H1 (cell line): Measurements from ENCODE around the gene REELD1. TPM values are rescaled to one million over a fixed set of nuclear protein-coding genes. Genes with fewer than 3 reads are reported as not detected.

Source experiments
- CTCF ChIA-PET: fragments of 300-600 bp; sonication (Branson Sonifier 250); formaldehyde crosslinking; loops from one replicate; lab custom pipeline; 2021; ENCODE audit not compliant: partially characterized antibody; lab: Charles Lee
- POLR2A ChIA-PET: fragments of 300-600 bp; sonication (Branson Sonifier 250); formaldehyde crosslinking; loops from one replicate; lab custom pipeline; 2021; ENCODE audit warnings: inconsistent platforms; ENCODE audit not compliant: partially characterized antibody; lab: Charles Lee
- DNase-seq, 2 experiments: peaks; one replicate each; pipeline versions ENCODE4 v3.0.0 to v3.0.0-alpha.2; 2010 to 2022; ENCODE audit warnings: low spot score in 2 of 2, low read depth in 1 of 2, mixed read lengths in 1 of 2
- FAIRE-seq: peaks from 2 replicates; lab custom pipeline; 2011; peaks lifted over from hg19 to GRCh38; lab: Jason Lieb, UNC
- H2AFZ ChIP-seq: 2 replicates; pipeline ENCODE4 v1.8.1; 2012; ENCODE audit warnings: low read length, inconsistent platforms
- H2AK5ac ChIP-seq: 2 replicates; pipeline ENCODE4 v1.6.1; 2013; ENCODE audit warnings: low read depth, low read length
- H2BK120ac ChIP-seq: replicated peaks from 2 replicates; pipeline ENCODE3; 2013; ENCODE audit warnings: low read depth, low read length, inconsistent platforms
- H2BK12ac ChIP-seq: 2 replicates; pipeline ENCODE4 v1.6.1; 2013; ENCODE audit warnings: low read depth, low read length
- H2BK15ac ChIP-seq: 2 replicates; pipeline ENCODE4 v1.6.1; 2013; ENCODE audit warnings: low read length
- H2BK20ac ChIP-seq: 2 replicates; pipeline ENCODE4 v1.6.1; 2013; ENCODE audit warnings: low read length
- H2BK5ac ChIP-seq: 2 replicates; pipeline ENCODE4 v1.6.1; 2013; ENCODE audit warnings: low read depth, low read length
- H3K14ac ChIP-seq: 2 replicates; pipeline ENCODE4 v1.6.1; 2013; ENCODE audit warnings: inconsistent platforms; ENCODE audit not compliant: insufficient read length
- H3K18ac ChIP-seq: 2 replicates; pipeline ENCODE4 v1.6.1; 2013; ENCODE audit warnings: low read length; ENCODE audit errors: extremely low read depth
- H3K23ac ChIP-seq: 2 replicates; pipeline ENCODE4 v1.6.1; 2013; ENCODE audit warnings: inconsistent platforms; ENCODE audit not compliant: insufficient read length
- H3K23me2 ChIP-seq: 2 replicates; pipeline ENCODE4 v1.6.1; 2013; ENCODE audit warnings: low read depth, low read length
- H3K27ac ChIP-seq: 2 replicates; pipeline ENCODE4 v1.6.1; 2011; ENCODE audit warnings: low read depth, low read length, inconsistent platforms
- H3K27me3 ChIP-seq, 4 experiments: replicated peaks in 1 of 4; 1 replicate in 1 of 4; 2 replicates in 3 of 4; pipeline versions ENCODE4 v1.6.1 to v1.8.1; 2011 to 2013; ENCODE audit warnings: low read length in 3 of 4, mild to moderate bottlenecking in 3 of 4, inconsistent platforms in 2 of 4, mixed read lengths in 2 of 4, moderate library complexity in 1 of 4; ENCODE audit not compliant: control insufficient read depth in 3 of 4, insufficient read depth in 3 of 4; ENCODE audit errors: extremely low read depth in 1 of 4
- H3K36me3 ChIP-seq, 4 experiments: 2 replicates each; pipeline versions ENCODE4 v1.6.1 to v1.8.1; 2011 to 2013; ENCODE audit warnings: mild to moderate bottlenecking in 4 of 4, low read length in 3 of 4, moderate library complexity in 2 of 4, control low read depth in 1 of 4, inconsistent platforms in 1 of 4; ENCODE audit not compliant: insufficient read depth in 4 of 4, control insufficient read depth in 2 of 4
- H3K4ac ChIP-seq: replicated peaks from 2 replicates; pipeline ENCODE3; 2013; ENCODE audit warnings: low read length, low read depth, mixed read lengths, inconsistent platforms; ENCODE audit not compliant: insufficient read length
- H3K4me1 ChIP-seq, 4 experiments: replicated peaks in 1 of 4; 1 replicate in 1 of 4; 2 replicates in 3 of 4; pipeline versions ENCODE4 v1.6.1 to v1.8.1; 2011 to 2013; ENCODE audit warnings: low read length in 3 of 4, inconsistent platforms in 2 of 4, mixed read lengths in 1 of 4; ENCODE audit not compliant: insufficient read depth in 4 of 4, control insufficient read depth in 3 of 4
- H3K4me2 ChIP-seq, 2 experiments: 2 replicates each; pipeline versions ENCODE4 v1.6.1 to v1.8.1; 2011 to 2013; ENCODE audit warnings: low read depth in 2 of 2, low read length in 2 of 2, control low read depth in 1 of 2, inconsistent platforms in 1 of 2, mild to moderate bottlenecking in 1 of 2; ENCODE audit not compliant: insufficient read depth in 1 of 2
- H3K4me3 ChIP-seq, 4 experiments: fragments of 200-600, 300-600 bp in 1 of 4; sonication (generic), shearing (Covaris generic), sonication (Bioruptor Twin) in 1 of 4; 2 replicates each; pipeline versions ENCODE4 v1.5.1 to v1.8.1; 2011 to 2016; ENCODE audit warnings: low read length in 4 of 4, low read depth in 3 of 4, control low read depth in 2 of 4, inconsistent platforms in 2 of 4, mild to moderate bottlenecking in 2 of 4, mixed read lengths in 1 of 4, moderate library complexity in 1 of 4; ENCODE audit not compliant: insufficient read depth in 2 of 4; ENCODE audit errors: extremely low read depth in 1 of 4
- H3K56ac ChIP-seq: replicated peaks from 2 replicates; pipeline ENCODE3; 2013; ENCODE audit warnings: low read depth, mild to moderate bottlenecking, mixed read lengths, low read length, inconsistent platforms; ENCODE audit not compliant: insufficient read length
- H3K79me1 ChIP-seq: 2 replicates; pipeline ENCODE4 v1.6.1; 2013; ENCODE audit warnings: low read depth, low read length, control low read depth
- H3K79me2 ChIP-seq, 2 experiments: 2 replicates each; pipeline versions ENCODE4 v1.6.1 to v1.8.1; 2012 to 2013; ENCODE audit warnings: low read length in 2 of 2, mild to moderate bottlenecking in 2 of 2, inconsistent platforms in 1 of 2; ENCODE audit not compliant: insufficient read depth in 2 of 2, control insufficient read depth in 1 of 2
- H3K9ac ChIP-seq, 4 experiments: replicated peaks in 1 of 4; 1 replicate in 1 of 4; 2 replicates in 3 of 4; pipeline versions ENCODE4 v1.6.1 to v1.8.1; 2011 to 2013; ENCODE audit warnings: low read depth in 3 of 4, low read length in 3 of 4, control low read depth in 2 of 4, mild to moderate bottlenecking in 2 of 4, moderate library complexity in 2 of 4, inconsistent platforms in 1 of 4; ENCODE audit errors: extremely low read depth in 1 of 4
- H3K9me3 ChIP-seq, 2 experiments: 2 replicates each; pipeline versions ENCODE4 v1.6.1 to v1.8.1; 2012 to 2013; ENCODE audit warnings: mild to moderate bottlenecking in 2 of 2, moderate library complexity in 2 of 2, control low read depth in 1 of 2, inconsistent platforms in 1 of 2, low read depth in 1 of 2, low read length in 1 of 2, mixed read lengths in 1 of 2; ENCODE audit not compliant: insufficient read depth in 2 of 2
- H4K20me1 ChIP-seq, 2 experiments: replicated peaks in 1 of 2; 2 replicates each; pipeline versions ENCODE3 to v1.8.1; 2011 to 2013; ENCODE audit warnings: inconsistent platforms in 2 of 2, low read length in 2 of 2, mild to moderate bottlenecking in 1 of 2; ENCODE audit not compliant: insufficient read depth in 2 of 2, control insufficient read depth in 1 of 2
- H4K5ac ChIP-seq: 2 replicates; pipeline ENCODE4 v1.6.1; 2013; ENCODE audit warnings: low read length, low read depth, mixed read lengths, inconsistent platforms; ENCODE audit not compliant: insufficient read length
- H4K8ac ChIP-seq: 2 replicates; pipeline ENCODE4 v1.8.0; 2013; ENCODE audit warnings: mild to moderate bottlenecking, moderate library complexity, low read length, inconsistent platforms; ENCODE audit not compliant: insufficient read depth; ENCODE audit errors: extremely low read depth
- H4K91ac ChIP-seq: replicated peaks from 2 replicates; pipeline ENCODE3; 2013; ENCODE audit warnings: low read length, mixed read lengths, inconsistent platforms; ENCODE audit not compliant: insufficient read length
- BACH1 ChIP-seq: IDR thresholded peaks from 2 replicates; pipeline ENCODE4 v1.6.1; 2012; ENCODE audit warnings: low read length, improper control_type of control experiment
- CEBPB ChIP-seq: IDR thresholded peaks from 2 replicates; pipeline ENCODE4 v1.6.1; 2012; ENCODE audit warnings: low read depth, low read length
- CHD2 ChIP-seq: IDR thresholded peaks from 2 replicates; pipeline ENCODE4 v1.6.1; 2012; ENCODE audit warnings: low read length, improper control_type of control experiment
- CTCF ChIP-seq, 3 experiments: IDR thresholded peaks; 1 replicate in 2 of 3; 2 replicates in 1 of 3; pipeline versions ENCODE4 v1.5.1 to v1.6.1; 2011; ENCODE audit warnings: low read length in 3 of 3, mild to moderate bottlenecking in 3 of 3, inconsistent platforms in 2 of 3, low read depth in 1 of 3, moderate library complexity in 1 of 3; ENCODE audit not compliant: insufficient read depth in 1 of 3; ENCODE audit errors: control extremely low read depth in 1 of 3
- HDAC2 ChIP-seq, 2 experiments: fragments of 300-600 bp in 1 of 2; sonication (generic) in 1 of 2; IDR thresholded peaks; 2 replicates each; pipeline ENCODE4 v1.6.1; 2011 to 2012; ENCODE audit warnings: low read depth in 2 of 2, low read length in 2 of 2, mild to moderate bottlenecking in 2 of 2, moderate library complexity in 2 of 2, borderline replicate concordance in 1 of 2, inconsistent platforms in 1 of 2
- HDAC6 ChIP-seq: IDR thresholded peaks from one replicate; pipeline ENCODE4 v1.7.1; 2012; ENCODE audit warnings: low read depth, mild to moderate bottlenecking, inconsistent platforms, low read length, moderate library complexity
- JUND ChIP-seq: IDR thresholded peaks from 2 replicates; pipeline ENCODE4 v1.6.1; 2011; ENCODE audit warnings: mild to moderate bottlenecking, improper control_type of control experiment, low read length
- MAFK ChIP-seq: IDR thresholded peaks from 2 replicates; pipeline ENCODE4 v1.6.1; 2012; ENCODE audit warnings: low read depth, mild to moderate bottlenecking, improper control_type of control experiment, low read length
- NANOG ChIP-seq: IDR thresholded peaks from 2 replicates; pipeline ENCODE4 v1.6.1; 2011; ENCODE audit warnings: low read length, low read depth, mild to moderate bottlenecking, inconsistent platforms; ENCODE audit not compliant: insufficient read depth, poor library complexity, severe bottlenecking
- NRF1 ChIP-seq: IDR thresholded peaks from 2 replicates; pipeline ENCODE4 v1.6.1; 2011; ENCODE audit warnings: mild to moderate bottlenecking, low read depth, low read length, improper control_type of control experiment
- SP4 ChIP-seq: IDR thresholded peaks from 2 replicates; pipeline ENCODE4 v1.6.1; 2012; ENCODE audit warnings: low read length, inconsistent platforms
- polyA plus RNA-seq, 7 experiments: library from polyadenylated mRNA; depleted of rRNA in 3 of 7; stranded (reverse) in 5 of 7; unstranded in 2 of 7; fragments of >200 nt in 5 of 7; fragments of 200-250 nt in 2 of 7; gene quantifications; 1 replicate in 5 of 7; 2 replicates in 1 of 7; 4 replicates in 1 of 7; pipeline versions ENCODE4 v1.2.1 to v1.2.3, GENCODE V29; 2011 to 2013; ENCODE audit warnings: missing spikeins in 2 of 7, mixed read lengths in 2 of 7
- total RNA-seq: library from RNA; stranded (reverse); fragmentation: NEBNext Ultra II Directional; extraction: Animal tissue kit (Norgen Biotek cat#: 25700); gene quantifications from 2 replicates; pipeline ENCODE4 v1.2.1, GENCODE V29; 2021
- TF ChIP-seq, protein P1 (sequence below): IDR thresholded peaks from 2 replicates; pipeline ENCODE4 v1.6.1; 2011; ENCODE audit warnings: low read length, improper control_type of control experiment

The REELD1 gene
- total and polyA plus RNA-seq, 2 of the 8 experiments (the other 6 are each of a cell fraction or from before 2014, with no cell fraction given), result 0.03 TPM; not detected in 1

- no peak overlapping the region for H2BK120ac ChIP-seq
- no peak overlapping the region for H3K56ac ChIP-seq
- no peaks in the 10 kb centered on the region for H3K79me2 ChIP-seq
- peaks cover 0 to 3% (median 2%) of the 10 kb centered on the region in 4 experiments; a peak in 3 of 7 replicates for H3K4me1 ChIP-seq
- H3K14ac ChIP-seq, result no peak overlapping the region
- no peak overlapping the region for H2BK20ac ChIP-seq
- H3K79me1 ChIP-seq, result no peaks in the 10 kb centered on the region
- H2AFZ ChIP-seq, result no peak overlapping the region
- no peaks in the 10 kb centered on the region for H3K9me3 ChIP-seq
- H3K23me2 ChIP-seq, result no peaks in the 10 kb centered on the region
- no peak overlapping the region for H3K18ac ChIP-seq
- H2BK5ac ChIP-seq, result no peak overlapping the region
- H4K5ac ChIP-seq, result no peak overlapping the region
- no peak overlapping the region for H3K4me3 ChIP-seq
- no peak overlapping the region for H4K91ac ChIP-seq
- FAIRE-seq (no peak), DNase-seq (no peak)
- no peak overlapping the region for H3K4me2 ChIP-seq
- H4K8ac ChIP-seq, result no peak overlapping the region
- H4K20me1 ChIP-seq, result no peaks in the 10 kb centered on the region
- H3K27me3 ChIP-seq, result no peaks in the 10 kb centered on the region
- H3K9ac ChIP-seq, result no peak overlapping the region
- ChIA-PET CTCF (interaction anchor here (0.7 to 1.5 kb wide), 4 partner anchors 9 to 30 kb away, joined by 3 to 8 read pairs (median 4); no protein-coding TSS in a partner anchor), POLR2A (no interaction called here)
- no peak overlapping the region for H2BK15ac ChIP-seq
- no peak overlapping the region for H2AK5ac ChIP-seq
- no peak overlapping the region for H3K27ac ChIP-seq
- H3K4ac ChIP-seq, result no peak overlapping the region
- H2BK12ac ChIP-seq, result no peak overlapping the region
- no peaks in the 10 kb centered on the region for H3K36me3 ChIP-seq
- H3K23ac ChIP-seq, result no peak overlapping the region
- TF ChIP-seq, protein P1, sequence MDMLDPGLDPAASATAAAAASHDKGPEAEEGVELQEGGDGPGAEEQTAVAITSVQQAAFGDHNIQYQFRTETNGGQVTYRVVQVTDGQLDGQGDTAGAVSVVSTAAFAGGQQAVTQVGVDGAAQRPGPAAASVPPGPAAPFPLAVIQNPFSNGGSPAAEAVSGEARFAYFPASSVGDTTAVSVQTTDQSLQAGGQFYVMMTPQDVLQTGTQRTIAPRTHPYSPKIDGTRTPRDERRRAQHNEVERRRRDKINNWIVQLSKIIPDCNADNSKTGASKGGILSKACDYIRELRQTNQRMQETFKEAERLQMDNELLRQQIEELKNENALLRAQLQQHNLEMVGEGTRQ, result no peak
- TF ChIP-seq NRF1, result no peak
- TF ChIP-seq JUND, result no peak
- TF ChIP-seq SP4, result no peak
- no peak for TF ChIP-seq NANOG
- TF ChIP-seq MAFK, result no peak
- no peak for TF ChIP-seq BACH1
- no peak for TF ChIP-seq CEBPB
- TF ChIP-seq HDAC2 (IDR thresholded peaks at IDR 0.05; ENCODE audit: borderline replicate concordance in 1 of 2, low read depth in 2 of 2, low read length in 2 of 2), result no peak
- no peak for TF ChIP-seq CTCF (IDR thresholded peaks at IDR 0.05; ENCODE audit: control extremely low read depth in 1 of 3, insufficient read depth in 1 of 3, low read depth in 1 of 3, low read length in 3 of 3)
- TF ChIP-seq HDAC6, result no peak
- TF ChIP-seq CHD2, result no peak
Observed at GRCh38 chr4:146263793-146264192, 49.5 kb downstream of the REELD1 start.
